Endodermal cell (in vitro differentiated cells): Measurements from ENCODE around the gene SHMT1. TPM values are rescaled to one million over a fixed set of nuclear protein-coding genes. Genes with fewer than 3 reads are reported as not detected.

Experiments used
- DNase-seq: peaks from one replicate; pipeline ENCODE4 v3.0.0-alpha.2; 2017
- H3K27ac ChIP-seq: 2 replicates; pipeline ENCODE4 v1.5.1; 2013; ENCODE audit warnings: mild to moderate bottlenecking, low read depth, low read length, moderate library complexity
- H3K27me3 ChIP-seq: 2 replicates; pipeline ENCODE4 v1.6.1; 2013; ENCODE audit warnings: mild to moderate bottlenecking, low read length, moderate library complexity; ENCODE audit not compliant: insufficient read depth, control insufficient read depth, poor library complexity, severe bottlenecking
- H3K36me3 ChIP-seq: 2 replicates; pipeline ENCODE4 v1.7.0; 2013; ENCODE audit warnings: mild to moderate bottlenecking, low read length, moderate library complexity; ENCODE audit not compliant: control insufficient read depth, insufficient read depth
- H3K4me1 ChIP-seq: one replicate; pipeline ENCODE4 v1.7.0; 2013; ENCODE audit warnings: low read length; ENCODE audit not compliant: control insufficient read depth, insufficient read depth
- H3K4me3 ChIP-seq: 2 replicates; pipeline ENCODE4 v1.5.1; 2013; ENCODE audit warnings: mild to moderate bottlenecking, low read length, moderate library complexity
- H3K9ac ChIP-seq: 2 replicates; pipeline ENCODE4 v1.6.1; 2013; ENCODE audit warnings: mild to moderate bottlenecking, low read length, moderate library complexity; ENCODE audit not compliant: poor library complexity, severe bottlenecking; ENCODE audit errors: extremely low read depth
- H3K9me3 ChIP-seq: 2 replicates; pipeline ENCODE4 v1.6.1; 2013; ENCODE audit warnings: mild to moderate bottlenecking, low read length, moderate library complexity; ENCODE audit not compliant: control insufficient read depth
- H3K27ac Mint-ChIP-seq: 2 replicates; pipeline ENCODE4 v1.8.0; 2020; ENCODE audit warnings: mixed read lengths
- H3K27me3 Mint-ChIP-seq: 2 replicates; pipeline ENCODE4 v1.8.0; 2021; ENCODE audit warnings: mild to moderate bottlenecking, mixed read lengths; ENCODE audit not compliant: insufficient read depth
- H3K36me3 Mint-ChIP-seq: 2 replicates; pipeline ENCODE4 v1.8.0; 2020; ENCODE audit warnings: low read depth, mixed read lengths
- H3K4me1 Mint-ChIP-seq: 2 replicates; pipeline ENCODE4 v1.8.0; 2020; ENCODE audit warnings: mixed read lengths
- H3K4me3 Mint-ChIP-seq: 2 replicates; pipeline ENCODE4 v1.8.0; 2020; ENCODE audit warnings: mild to moderate bottlenecking, moderate library complexity, mixed read lengths
- H3K9me3 Mint-ChIP-seq: 2 replicates; pipeline ENCODE4 v1.8.0; 2020; ENCODE audit warnings: mild to moderate bottlenecking, mixed read lengths
- CTCF ChIP-seq: fragments of 200-600 bp; sonication (generic); conservative IDR thresholded peaks from 2 replicates; pipeline ENCODE4 v1.5.0; 2021; ENCODE audit warnings: antibody characterized with exemption, mild to moderate bottlenecking
- WGBS, 2 experiments: methylation state at CpG; one replicate each; pipeline versions ENCODE4 v1.1.5 to v1.1.7; 2013; ENCODE audit warnings: missing lambda C conversion rate in 2 of 2, mixed read lengths in 1 of 2; ENCODE audit not compliant: insufficient coverage in 1 of 2, insufficient read length in 1 of 2; 5-methylcytosine and 5-hydroxymethylcytosine counted together
- total RNA-seq, 2 donors: library from RNA; stranded (reverse); fragmentation: NEBNext Ultra II Directional in 1 of 2; extraction: Animal tissue kit (Norgen Biotek cat#: 25700) in 1 of 2; gene quantifications; 2 replicates in 1 of 2; 3 replicates in 1 of 2; pipeline ENCODE4 v1.2.1, GENCODE V29; 2021

SHMT1 gene
- total RNA-seq, 2 donors from 2014 or later: 38.5 to 40.9 TPM

- no peaks in the 10 kb centered on the region for H3K27me3 ChIP-seq
- no peak overlapping the region for H3K27ac ChIP-seq
- H3K9me3 ChIP-seq: no peaks in the 10 kb centered on the region
- H3K4me3 ChIP-seq: no peak overlapping the region
- no peaks in the 10 kb centered on the region for H3K4me1 ChIP-seq
- no peak for TF ChIP-seq CTCF
- no peak overlapping the region for H3K9ac ChIP-seq
- H3K27me3 Mint-ChIP-seq: no peaks in the 10 kb centered on the region
- H3K36me3 ChIP-seq: peaks cover 21% of the 10 kb centered on the region
- H3K9me3 Mint-ChIP-seq: no peaks in the 10 kb centered on the region
- peaks cover 26% of the 10 kb centered on the region for H3K36me3 Mint-ChIP-seq
- 67 to 81% methylated on average over 3 to 8 of the region's 8 CpGs for WGBS, 2 experiments
- H3K4me1 Mint-ChIP-seq: peaks cover 11% of the 10 kb centered on the region
- DNase-seq: no peak
- no peak overlapping the region for H3K4me3 Mint-ChIP-seq
- peak overlapping the region; percentile 80 for H3K27ac Mint-ChIP-seq
These were observed 2.8 kb downstream of the SHMT1 start for GRCh38 chr17:18360518-18360917.

- Mint-ChIP-seq H3K27me3 (no peaks in the 10 kb centered on the region), H3K4me1 (no peaks in the 10 kb centered on the region), H3K9me3 (no peaks in the 10 kb centered on the region), H3K36me3 (peaks cover 56% of the 10 kb centered on the region), H3K27ac (no peak overlapping the region), H3K4me3 (no peak overlapping the region)
- Histone ChIP-seq H3K9ac (no peak overlapping the region), H3K27ac (no peak overlapping the region), H3K27me3 (no peaks in the 10 kb centered on the region), H3K4me3 (no peak overlapping the region), H3K36me3 (peaks cover 45% of the 10 kb centered on the region), H3K4me1 (no peaks in the 10 kb centered on the region), H3K9me3 (no peaks in the 10 kb centered on the region)
- WGBS, 2 experiments: 95 to 96% methylated on average over 8 to 10 of the region's 10 CpGs
- no peak for TF ChIP-seq CTCF
- DNase-seq: no peak
These were observed 6.7 kb downstream of the SHMT1 start for GRCh38 chr17:18356624-18357023.

- H3K4me1 ChIP-seq: no peaks in the 10 kb centered on the region
- Mint-ChIP-seq H3K36me3 (peaks cover 55% of the 10 kb centered on the region), H3K4me3 (no peak overlapping the region), H3K4me1 (no peaks in the 10 kb centered on the region), H3K27ac (no peak overlapping the region), H3K27me3 (no peaks in the 10 kb centered on the region), H3K9me3 (no peaks in the 10 kb centered on the region)
- 90 to 95% methylated on average over 5 of the region's 6 CpGs for WGBS, 2 experiments
- H3K9ac ChIP-seq: no peak overlapping the region
- H3K27ac ChIP-seq: no peak overlapping the region
- no peak overlapping the region for H3K4me3 ChIP-seq
- DNase-seq: no peak
- H3K27me3 ChIP-seq: no peaks in the 10 kb centered on the region
- peaks cover 50% of the 10 kb centered on the region for H3K36me3 ChIP-seq
- no peaks in the 10 kb centered on the region for H3K9me3 ChIP-seq
- TF ChIP-seq CTCF: no peak
These were observed 9.8 kb downstream of the SHMT1 start for GRCh38 chr17:18353541-18353940.
